Activated gamma-delta T cell treated with anti-CD3 and anti-CD28 coated beads, Interleukin-2, amount 50 U/mL, for 16 hours (primary cell): Measurements from ENCODE around the gene AURKAIP1.
"Not testable (repeated sequence)": the region's sequence is repeated elsewhere in the genome, so short reads cannot be mapped to it uniquely, and the experiment has no call there.

Experiments
- DNase-seq: peaks from one replicate; pipeline ENCODE4 v3.0.0-alpha.2; 2020; ENCODE audit warnings: low read depth

AURKAIP1 gene

DNA sequence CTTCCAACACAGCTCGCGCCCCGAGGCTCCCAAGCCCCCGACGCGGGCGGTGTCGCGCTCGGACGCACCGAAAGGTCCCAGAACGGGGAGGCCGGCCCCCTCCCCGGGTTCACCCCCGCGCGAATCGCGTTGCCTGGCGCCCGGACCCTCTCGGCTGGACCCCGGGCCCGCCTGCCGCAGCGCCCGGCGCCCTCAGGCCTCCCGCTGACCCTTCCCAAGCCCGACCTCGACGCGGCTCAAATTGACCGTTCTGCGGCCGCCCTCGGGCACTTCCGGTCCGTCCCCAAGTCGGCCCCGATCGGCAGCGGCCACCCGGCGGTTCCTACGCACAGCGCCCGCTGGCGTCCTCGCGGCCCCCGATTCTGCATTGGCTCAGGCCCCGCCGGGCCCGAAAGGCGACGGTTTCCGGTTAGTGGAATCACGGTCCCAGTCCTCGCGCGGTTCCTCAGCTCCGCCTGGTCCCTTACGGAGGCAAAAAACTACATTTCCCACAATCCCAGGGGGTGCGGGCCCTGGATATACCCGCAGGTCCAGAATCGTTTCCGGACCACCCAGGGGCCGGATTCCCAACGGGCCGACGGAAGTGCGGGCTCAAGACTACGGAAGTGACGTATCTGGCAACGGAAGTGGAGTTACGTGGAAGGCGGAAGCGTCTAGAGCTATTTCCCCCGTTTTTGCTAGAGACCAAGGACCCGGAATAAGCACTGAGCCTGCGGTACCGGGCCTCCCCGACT, at the start of gene AURKAIP1:
TSS of gene AURKAIP1 (minus strand) at position 279 of the 734 bp plus-strand sequence. CDS start 451 bp downstream, outside the sequence.
- DNase-seq: peak; percentile 96

DNA sequence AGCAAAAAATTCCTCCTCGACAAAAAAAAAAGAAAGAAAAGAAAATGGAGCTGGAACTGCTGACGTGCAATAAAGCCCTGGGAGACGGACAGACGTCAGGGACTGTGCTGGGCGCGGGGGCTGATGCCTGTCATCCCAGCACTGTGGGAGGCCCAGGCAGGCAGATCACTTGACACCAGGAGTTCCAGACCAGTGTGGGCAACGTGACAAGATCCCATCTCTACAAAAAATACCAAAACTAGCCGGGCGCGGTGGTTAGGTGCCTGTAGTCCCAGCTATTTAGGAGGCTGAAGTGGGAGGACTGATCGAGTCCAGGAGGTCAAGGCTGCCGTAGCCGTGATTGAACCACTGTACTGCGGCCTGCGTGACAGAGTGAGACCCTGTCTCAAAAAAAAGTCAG, 49.7 kb upstream of the AURKAIP1 start:
- no peak for DNase-seq

DNA sequence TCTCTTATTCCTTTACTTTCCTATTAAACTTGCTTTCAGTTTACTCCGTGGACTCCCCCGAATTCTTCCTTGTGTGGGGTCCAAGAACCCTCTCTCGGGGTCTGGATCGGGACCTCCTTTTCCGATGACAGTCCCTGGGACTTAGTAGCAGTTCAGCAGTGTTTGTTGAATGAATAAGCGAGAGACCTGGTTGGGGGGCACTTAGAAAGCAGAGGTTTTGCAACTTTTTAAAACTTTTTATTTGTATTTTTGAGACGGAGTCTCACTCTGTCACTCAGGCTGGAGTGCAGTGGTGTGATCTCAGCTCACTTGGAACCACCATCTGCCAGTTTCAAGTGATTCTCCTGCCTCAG, 48.2 kb upstream of the AURKAIP1 start:
- no peak for DNase-seq

DNA sequence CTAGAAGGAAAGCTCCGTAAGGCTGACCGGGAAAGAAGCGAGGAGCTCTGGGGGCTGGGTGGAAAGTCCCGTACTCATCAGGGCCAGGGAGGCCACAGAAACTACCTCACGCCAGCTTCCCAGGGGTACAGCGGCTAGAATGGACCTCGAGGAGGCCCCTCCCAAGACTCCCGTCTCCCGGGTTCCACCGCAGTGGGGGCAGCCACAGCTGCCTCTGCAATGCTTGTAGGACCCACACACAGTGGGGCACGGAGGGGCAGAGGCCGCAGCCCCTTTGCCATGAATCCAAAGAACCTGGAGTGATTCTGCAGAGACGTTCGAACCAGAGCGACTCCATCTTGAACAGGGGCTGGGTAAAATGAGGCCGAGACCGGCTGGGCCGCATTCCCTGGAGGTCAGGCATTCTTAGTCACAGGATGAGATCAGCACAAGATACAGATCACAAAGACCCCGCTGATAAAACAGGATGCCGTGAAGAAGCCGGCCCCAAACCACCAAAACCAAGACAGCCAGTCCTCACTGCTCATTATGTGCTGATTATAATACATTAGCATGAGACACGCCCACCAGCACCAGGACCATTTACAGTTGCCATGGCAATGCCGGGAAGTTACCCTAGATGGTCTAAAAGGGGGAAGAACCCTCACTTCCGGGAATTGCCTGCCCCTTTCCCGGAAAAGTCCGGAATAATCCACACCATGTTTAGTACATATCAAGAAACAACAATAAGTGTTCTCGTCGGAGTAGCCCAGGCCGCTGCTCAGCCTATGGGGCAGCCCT, 47.6 kb upstream of the AURKAIP1 start:
- no peak for DNase-seq

DNA sequence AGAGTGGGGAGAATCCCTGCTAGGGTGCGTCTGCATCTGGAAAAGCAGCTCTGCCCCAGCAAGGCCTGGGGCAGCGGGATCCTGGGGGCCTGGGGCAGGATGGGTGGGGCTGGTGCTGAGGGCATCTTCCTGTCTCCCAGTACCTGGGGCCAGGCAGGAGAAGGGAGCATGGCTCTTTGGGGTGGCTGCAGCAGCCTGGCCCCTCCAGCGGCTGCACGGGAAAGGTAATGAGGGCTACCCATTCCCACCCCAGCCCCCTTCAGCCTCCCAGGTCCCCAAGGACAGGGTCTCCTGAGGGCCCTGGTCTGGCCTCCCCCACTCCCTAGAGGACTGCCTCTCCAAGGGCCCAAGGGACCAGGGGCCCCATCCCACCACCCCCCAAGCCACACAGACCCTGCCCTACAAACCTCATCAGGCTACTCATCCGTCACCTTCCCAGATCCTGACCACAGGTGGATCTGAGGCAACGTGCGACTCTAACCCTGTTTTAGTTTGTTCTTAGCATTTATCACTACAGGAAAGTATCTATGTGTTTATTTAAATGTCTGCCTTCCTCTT, 47.0 kb upstream of the AURKAIP1 start:
- DNase-seq: no peak

DNA sequence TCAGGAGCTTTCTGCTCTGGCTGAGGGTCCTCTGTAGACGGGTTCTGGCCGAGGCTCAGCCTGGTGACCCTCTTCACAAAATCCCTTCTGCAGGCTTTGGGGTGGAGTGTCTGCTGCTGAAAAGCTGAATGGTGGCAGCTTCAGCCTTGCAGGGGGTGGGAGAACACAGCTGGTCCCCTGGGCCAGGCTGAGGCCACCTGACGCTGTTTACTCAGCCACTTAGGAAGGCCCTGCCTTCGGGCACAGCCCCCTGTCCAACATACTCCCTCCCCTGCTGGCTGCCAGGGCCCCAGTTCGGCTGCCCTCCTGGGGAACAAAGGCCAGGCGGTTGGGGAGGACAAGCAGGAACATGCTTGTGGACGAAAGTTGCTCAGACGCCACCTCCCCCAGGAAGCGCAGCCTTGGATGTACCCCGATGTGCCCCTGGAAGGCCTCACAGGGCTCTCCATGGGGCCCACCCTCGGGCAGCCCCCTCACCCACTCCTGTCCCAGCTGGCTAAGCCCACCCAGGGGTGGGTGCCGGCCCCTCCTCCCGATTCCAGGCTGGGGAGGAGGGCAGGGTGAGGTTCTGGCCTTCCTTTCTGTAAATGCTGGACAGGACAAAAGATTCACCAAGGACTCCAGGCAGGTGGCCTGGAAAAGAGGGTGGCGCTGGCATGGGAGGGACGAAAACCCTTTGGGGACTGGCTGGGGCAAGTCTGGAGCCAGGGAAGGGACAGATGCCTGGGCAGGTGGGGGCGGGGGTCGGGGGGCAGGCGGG, 46.3 kb upstream of the AURKAIP1 start, which contains the start of gene ANKRD65:
TSS of gene ANKRD65 (minus strand) at position 130 of the 760 bp plus-strand sequence. CDS start 271 bp downstream, outside the sequence.
- no peak for DNase-seq

DNA sequence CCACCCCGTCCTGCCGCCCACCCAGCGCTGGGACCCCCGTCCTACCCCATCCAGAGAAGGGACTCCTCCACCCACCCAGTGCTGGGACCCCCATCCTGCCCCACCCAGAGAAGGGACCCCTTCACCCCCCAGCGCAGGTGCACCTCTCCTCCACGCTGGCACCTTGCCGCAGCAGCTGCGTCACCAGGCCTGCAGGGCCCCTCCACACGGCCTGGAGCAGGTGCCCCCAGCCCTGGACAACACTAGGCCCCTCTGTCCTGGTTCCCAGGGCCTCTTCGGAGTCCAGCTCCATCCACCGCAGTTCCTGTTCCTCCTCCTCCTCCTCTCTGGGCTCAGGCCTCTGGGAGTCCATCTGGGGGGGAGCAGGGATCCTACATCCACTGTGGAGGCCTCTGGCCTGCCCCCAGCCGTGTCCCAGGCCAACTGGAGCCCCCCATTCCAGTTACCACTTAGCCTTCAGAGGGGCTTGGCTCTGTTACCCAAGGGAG, 45.7 kb upstream of the AURKAIP1 start:
- DNase-seq: no peak

DNA sequence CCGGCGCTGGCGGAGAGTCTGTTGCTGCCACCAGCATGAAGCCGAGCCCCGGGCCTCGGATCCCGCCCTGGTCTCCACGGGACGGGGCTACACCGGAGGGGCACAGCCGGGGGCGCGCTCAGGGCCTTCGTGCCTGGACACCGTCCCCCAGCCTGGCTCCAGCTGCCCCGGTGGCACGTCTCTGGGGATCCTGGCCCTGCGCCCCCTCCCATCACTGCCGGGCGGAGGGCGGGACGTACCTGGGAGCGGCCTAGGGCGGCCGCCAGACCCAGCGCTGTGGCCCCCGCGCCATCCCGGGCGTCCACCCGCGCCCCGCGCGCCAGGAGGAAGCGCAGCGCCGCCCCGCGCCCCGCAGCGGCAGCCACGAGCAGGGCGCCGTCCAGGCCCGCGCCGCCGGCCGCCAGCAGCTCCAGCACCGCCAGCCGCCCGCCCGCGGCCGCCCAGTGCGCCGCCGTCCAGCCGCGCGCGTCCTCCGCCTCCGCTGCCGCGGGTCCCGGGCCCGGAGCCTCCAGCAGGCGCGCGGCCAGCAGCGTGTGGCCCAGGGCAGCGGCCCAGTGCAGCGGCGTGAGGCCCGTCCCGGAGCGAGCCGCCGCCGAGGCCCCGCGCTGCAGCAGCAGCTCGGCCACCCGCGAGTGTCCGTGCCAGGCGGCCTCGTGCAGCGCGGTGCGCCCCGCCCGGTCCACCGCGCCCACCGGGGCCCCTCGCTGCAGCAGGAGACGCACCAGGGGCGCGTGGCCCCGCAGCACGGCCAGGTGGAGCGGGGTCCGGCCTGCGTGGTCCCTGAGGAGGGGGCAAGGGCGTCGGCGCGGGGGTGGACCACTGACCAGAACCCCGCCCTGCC, 45.0 kb upstream of the AURKAIP1 start:
- DNase-seq: no peak

DNA sequence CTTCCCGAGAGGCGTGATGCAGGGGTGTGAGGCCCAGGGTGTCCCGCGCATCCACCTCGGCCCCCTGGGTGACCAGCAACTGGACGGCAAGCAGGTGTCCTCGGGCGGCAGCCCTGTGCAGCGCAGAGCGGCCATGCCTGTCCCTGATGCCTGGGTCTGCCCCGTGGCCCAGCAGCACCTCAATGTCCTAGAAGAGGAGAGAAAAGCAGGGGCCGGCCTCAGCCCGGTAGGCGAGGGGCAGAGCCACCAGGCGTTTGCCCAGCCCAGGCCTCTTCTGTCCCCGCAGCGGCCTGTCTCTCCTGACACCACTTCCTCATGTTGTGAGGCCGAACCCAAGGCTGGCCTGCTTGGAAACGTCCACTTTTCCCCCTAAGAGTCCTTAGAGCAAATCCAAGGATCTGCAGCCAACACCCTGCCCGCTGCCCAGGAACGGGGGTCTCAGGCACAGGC, 44.4 kb upstream of the AURKAIP1 start:
- DNase-seq: no peak

DNA sequence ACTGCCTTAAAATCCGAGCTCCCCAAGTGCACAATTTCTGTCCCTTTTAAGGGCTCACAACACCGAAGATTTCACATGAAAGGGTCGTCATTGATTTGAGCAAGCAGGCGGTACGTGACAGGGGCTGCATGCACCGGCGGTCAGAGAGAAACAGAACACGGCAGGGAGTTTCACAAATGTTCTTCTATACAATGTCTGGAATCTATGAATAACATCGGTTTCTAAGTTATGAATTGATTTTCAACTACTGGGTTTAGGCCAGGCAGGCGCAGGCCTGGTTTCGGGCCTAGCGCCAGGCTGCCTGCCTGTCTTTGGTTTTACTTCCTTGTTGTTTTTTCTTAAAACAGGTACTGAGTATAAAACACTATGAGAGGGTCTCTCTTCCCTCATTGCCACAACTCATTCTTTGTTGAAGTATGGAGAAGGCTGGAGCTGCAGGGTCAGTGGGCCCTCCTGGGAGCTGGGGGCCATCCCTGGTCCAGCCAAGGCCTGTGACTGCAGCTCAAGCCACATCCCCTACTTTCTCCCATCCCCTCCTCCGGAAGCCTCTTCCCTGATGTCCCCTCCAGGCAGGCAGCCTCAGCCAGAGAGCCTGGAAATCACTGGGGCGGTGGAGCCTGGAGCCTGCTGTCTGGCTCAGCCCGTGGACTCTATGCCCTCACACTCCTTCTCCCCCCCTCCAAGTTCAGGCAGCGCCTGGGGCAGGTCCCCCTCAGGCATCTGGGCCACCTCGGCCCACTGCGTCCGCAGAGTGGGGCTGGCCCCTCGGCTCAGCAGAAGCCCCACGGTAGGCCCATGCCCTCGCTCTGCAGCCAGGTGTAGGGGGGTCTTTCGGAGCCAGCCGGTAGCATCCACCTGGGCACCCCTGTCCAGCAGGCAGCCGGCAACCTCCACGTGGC, 43.7 kb upstream of the AURKAIP1 start:
- DNase-seq: no peak

DNA sequence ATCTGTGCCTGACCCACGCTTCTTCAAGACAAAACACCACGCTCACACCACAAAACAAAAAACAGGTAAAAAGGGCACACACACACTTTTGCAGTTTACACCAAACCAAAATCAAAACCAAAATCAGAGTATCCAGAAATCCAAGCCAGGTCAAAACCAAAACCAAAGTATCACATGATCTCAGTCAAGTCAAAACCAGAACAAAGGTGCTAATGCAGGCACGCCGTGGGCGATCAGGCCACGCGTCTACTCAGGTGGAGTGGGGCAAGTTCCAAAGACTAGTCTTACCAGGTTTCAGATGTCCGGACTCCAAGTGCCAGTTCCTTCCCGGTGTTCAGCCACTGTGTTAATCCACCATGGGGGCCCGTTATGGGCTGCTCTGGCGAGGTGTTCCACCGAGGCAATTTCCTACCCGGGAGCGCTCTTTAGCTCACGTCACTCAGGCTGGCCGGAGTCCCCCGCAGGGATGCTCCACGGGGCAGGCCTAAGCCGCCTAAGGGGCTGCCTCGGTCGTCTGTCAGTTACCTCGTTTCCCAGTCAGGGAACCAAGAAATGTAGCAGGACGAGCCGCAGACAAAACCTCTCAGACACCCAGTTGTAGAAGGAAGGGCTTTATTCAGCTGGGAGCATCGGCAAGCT, 42.9 kb upstream of the AURKAIP1 start:
- not testable (repeated sequence) for DNase-seq

DNA sequence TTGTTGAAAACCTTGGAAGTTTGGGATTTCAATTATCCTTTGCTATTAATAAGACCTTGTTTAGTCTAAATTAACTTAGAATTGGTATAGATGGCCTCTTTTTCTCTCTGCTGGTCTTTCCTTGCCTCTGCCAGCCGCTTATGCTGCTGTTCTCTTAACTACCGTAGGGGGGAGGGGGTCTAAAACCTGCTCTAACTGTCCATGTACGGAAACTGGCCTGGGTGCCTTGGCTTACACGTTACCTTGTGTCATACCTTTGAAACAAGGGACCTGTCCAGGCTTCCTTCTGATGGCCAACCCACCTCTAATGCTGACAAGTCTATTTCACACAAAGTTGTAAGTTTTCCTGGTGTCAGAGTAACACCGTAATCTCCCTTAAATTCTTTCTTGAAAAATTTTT, 42.4 kb upstream of the AURKAIP1 start:
- not testable (repeated sequence) for DNase-seq

DNA sequence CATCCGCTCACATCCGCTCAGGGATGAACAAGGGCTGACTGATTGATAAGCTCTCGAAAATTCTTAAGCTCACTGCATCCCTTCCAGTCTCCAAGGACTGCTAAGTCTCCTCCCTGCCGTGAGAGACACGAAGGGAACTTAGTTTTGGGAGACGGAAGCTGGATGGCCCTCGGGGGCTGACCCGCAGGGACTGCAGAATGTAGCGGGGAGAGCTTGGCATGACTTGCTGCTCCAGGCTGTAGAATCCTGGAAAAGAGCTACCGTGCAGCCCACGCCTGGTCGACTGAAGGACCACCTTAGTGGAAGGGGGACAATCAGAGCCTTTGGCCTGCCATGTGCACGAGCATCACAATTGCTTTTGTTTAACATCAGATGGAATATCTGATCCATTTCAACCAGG, 40.7 kb upstream of the AURKAIP1 start:
- DNase-seq: no peak

DNA sequence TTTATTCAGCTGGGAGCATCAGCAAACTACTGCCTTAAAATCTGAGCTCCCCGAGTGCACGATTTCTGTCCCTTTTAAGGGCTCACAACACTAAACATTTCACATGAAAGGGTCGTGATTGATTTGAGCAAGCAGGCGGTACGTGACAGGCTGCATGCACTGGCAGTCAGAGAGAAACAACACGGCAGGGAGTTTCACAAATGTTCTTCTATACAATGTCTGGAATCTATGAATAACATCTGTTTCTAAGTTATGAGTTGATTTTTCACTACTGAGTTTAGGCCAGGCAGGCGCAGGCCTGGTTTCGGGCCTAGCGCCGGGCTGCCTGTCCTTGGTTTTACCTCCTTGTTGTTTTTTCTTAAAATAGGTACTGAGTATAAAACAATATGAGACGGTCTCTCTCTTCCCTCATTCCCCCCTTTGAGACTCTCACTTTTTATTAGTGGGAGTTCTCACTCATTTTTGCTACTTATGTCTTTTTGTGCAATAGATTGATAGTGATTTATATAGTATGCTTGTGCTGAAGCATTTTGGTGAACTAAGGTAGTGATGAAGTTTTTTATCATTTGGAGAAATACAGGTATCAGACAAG, 37.4 kb upstream of the AURKAIP1 start:
- DNase-seq: not testable (repeated sequence)

DNA sequence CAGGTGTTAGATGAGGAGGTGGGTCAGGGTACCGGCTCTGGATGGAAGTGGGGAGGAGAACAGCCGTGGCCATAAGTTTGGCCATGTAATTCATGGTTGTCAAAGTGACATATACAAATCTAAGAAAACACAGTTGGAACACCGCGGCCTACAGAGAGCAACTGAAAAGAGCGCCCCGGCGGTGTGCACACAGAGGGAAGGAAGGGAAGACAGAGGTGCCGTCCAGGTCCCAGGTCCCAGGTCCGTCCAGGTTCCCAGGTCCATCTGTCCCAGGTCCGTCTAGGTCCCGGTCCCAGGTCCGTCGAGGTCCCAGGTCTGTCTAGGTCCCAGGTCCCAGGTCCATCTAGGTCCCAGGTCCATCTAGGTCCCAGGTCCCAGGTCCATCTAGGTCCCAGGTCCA, 36.6 kb upstream of the AURKAIP1 start:
- DNase-seq: no peak

DNA sequence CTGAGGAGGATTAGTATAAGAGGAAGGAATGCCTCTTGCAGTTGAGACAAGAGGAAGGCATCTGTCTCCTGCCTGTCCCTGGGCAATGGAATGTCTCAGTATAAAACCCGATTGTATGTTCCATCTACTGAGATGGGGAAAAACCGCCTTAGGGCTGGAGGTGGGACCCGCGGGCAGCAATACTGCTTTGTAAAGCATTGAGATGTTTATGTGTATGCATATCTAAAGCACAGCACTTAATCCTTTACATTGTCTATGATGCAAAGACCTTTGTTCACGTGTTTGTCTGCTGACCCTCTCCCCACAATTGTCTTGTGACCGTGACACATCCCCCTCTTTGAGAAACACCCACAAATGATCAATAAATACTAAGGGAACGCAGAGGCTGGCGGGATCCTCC, 35.2 kb upstream of the AURKAIP1 start:
- not testable (repeated sequence) for DNase-seq

DNA sequence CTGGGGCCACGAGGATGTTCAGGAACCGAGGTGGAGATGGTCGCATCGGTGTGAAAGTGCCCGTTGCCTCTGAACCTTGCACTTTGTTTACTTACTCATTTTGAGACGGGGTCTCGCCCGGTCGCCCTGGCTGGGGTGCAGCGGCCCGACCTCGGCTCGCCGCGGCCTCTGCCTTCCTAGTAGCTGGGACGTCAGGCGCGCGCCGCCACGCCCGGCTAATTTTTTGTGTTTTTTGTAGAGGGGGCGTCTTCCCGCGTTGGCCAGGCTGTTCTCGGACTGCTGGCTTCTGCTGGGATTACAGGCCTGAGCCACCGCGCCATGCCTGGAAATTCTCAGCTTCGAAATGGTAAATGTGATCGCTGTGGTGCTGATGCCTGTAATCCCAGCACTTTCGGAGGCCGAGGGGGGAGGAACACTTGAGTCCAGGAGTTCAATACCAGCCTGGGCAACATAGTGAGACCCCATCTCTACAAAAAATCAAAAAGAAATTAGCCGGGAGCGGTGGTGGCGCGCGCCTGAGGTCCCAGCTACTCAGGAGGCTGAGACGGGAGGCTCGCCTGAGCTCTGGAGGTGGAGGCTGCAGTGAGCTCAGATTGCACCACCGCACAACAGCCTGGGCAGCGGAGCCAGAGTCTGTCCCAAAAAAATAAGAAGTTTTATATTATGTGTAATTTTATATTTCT, 32.8 kb upstream of the AURKAIP1 start:
- peak; percentile 6 for DNase-seq

DNA sequence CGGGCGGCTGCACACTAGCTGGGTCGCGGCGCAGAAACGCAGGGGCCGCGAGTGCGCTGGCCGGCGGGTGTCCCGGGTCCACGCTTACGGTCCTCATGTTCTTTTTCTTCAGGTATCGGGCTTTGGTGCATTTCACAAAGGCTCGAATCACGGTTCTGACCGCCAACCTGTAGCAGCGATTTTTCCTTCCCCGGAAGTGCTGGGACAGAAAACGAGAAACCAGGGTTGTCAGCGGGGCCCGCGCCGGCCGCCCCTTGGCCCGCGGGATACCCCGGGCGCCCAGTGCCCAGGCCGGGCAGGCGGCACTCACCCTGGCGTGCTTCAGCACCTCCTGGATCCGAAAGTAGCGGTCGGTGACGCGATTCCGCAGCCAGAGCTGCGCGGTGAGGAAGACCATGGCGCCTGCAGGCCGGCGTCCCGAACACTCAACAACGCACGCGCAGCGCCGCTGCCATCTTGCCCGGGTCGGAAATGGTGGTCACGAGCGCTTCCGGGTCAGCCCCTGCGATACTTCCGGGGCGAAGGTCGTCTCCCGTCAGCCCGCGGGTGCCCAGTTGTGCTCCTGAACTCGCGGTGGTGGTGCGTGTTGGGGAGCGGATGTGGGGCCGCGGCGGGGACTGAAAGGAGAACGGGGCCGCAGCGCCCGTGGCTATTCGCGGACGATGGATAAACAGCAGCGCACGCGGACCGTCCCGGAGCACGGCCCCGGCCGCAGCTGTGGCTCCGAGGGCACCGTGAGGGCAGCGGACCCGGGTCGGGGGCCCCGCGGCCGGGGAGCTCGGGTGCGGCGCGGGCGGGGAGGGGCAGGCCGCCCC, 32.0 kb upstream of the AURKAIP1 start, which contains the start of gene MRPL20:
TSS of gene MRPL20 (minus strand) at position 473 of the 815 bp plus-strand sequence. CDS start at position 397, 76 bp downstream.
- DNase-seq: peak; percentile 96
